Fibroblast of lung (primary cell): ENCODE measurements around the gene BATF3. TPM values are rescaled to one million over a fixed set of nuclear protein-coding genes. Genes with fewer than 3 reads are reported as not detected.

ENCODE experiments used
- DNase-seq, 2 donors: peaks; one replicate each; pipeline versions ENCODE4 v3.0.0 to v3.0.0-alpha.2; 2010; ENCODE audit warnings: low read depth in 2 of 2
- H2AFZ ChIP-seq: 2 replicates; pipeline ENCODE4 v1.5.1; 2012; ENCODE audit warnings: low read length, control low read depth, inconsistent platforms
- H3K27ac ChIP-seq: 2 replicates; pipeline ENCODE4 v1.5.1; 2011; ENCODE audit warnings: low read length, control low read depth; ENCODE audit not compliant: insufficient read depth
- H3K27me3 ChIP-seq: 2 replicates; pipeline ENCODE4 v1.5.1; 2011; ENCODE audit warnings: mild to moderate bottlenecking, low read length; ENCODE audit not compliant: control insufficient read depth, insufficient read depth
- H3K36me3 ChIP-seq: 2 replicates; pipeline ENCODE4 v1.5.1; 2011; ENCODE audit warnings: low read length; ENCODE audit not compliant: control insufficient read depth, insufficient read depth
- H3K4me1 ChIP-seq: 2 replicates; pipeline ENCODE4 v1.5.1; 2011; ENCODE audit warnings: low read length; ENCODE audit not compliant: control insufficient read depth, insufficient read depth; ENCODE audit errors: extremely low read depth
- H3K4me2 ChIP-seq: 2 replicates; pipeline ENCODE4 v1.5.1; 2011; ENCODE audit warnings: low read length, control low read depth; ENCODE audit not compliant: insufficient read depth; ENCODE audit errors: extremely low read depth
- H3K4me3 ChIP-seq, 4 experiments: fragments of 200-600 bp in 1 of 4; sonication (generic) in 1 of 4; replicated peaks in 1 of 4; 2 replicates each; pipeline ENCODE4 v1.5.1; 2011 to 2016; ENCODE audit warnings: low read length in 4 of 4, low read depth in 3 of 4, mild to moderate bottlenecking in 3 of 4, control low read depth in 2 of 4, inconsistent platforms in 1 of 4, mixed read lengths in 1 of 4; ENCODE audit not compliant: insufficient read depth in 1 of 4; ENCODE audit errors: control extremely low read depth in 1 of 4
- H3K79me2 ChIP-seq: 2 replicates; pipeline ENCODE4 v1.5.1; 2012; ENCODE audit warnings: mild to moderate bottlenecking, low read length, inconsistent platforms; ENCODE audit not compliant: control insufficient read depth, insufficient read depth
- H3K9ac ChIP-seq: 2 replicates; pipeline ENCODE4 v1.5.1; 2011; ENCODE audit warnings: mild to moderate bottlenecking, low read length, control low read depth; ENCODE audit not compliant: insufficient read depth
- H3K9me3 ChIP-seq: 2 replicates; pipeline ENCODE4 v1.5.1; 2012; ENCODE audit warnings: low read depth, low read length; ENCODE audit not compliant: control insufficient read depth, insufficient read depth
- H4K20me1 ChIP-seq: 2 replicates; pipeline ENCODE4 v1.5.1; 2011; ENCODE audit warnings: low read length; ENCODE audit not compliant: control insufficient read depth, insufficient read depth; ENCODE audit errors: extremely low read depth
- CTCF ChIP-seq, 2 donors: IDR thresholded peaks in 1 of 2; conservative IDR thresholded peaks in 1 of 2; 1 replicate in 1 of 2; 2 replicates in 1 of 2; pipeline ENCODE4 v1.5.1; 2011 to 2012; ENCODE audit warnings: low read length in 2 of 2, control low read depth in 1 of 2, inconsistent platforms in 1 of 2, low read depth in 1 of 2, mild to moderate bottlenecking in 1 of 2
- EZH2 ChIP-seq: IDR thresholded peaks from 2 replicates; pipeline ENCODE4 v1.5.1; 2012; ENCODE audit warnings: low read length, control low read depth, mild to moderate bottlenecking; ENCODE audit errors: missing control alignments
- polyA plus RNA-seq, 2 donors: library from polyadenylated mRNA; depleted of rRNA in 1 of 2; stranded (reverse) in 1 of 2; unstranded in 1 of 2; fragments of >200 nt; gene quantifications; 2 replicates each; pipeline ENCODE4 v1.2.1, GENCODE V29; 2011 to 2012; ENCODE audit warnings: missing spikeins in 1 of 2
- total RNA-seq: library from RNA; depleted of rRNA; stranded (reverse); fragments of >200 nt; gene quantifications from 2 replicates; pipeline ENCODE4 v1.2.1, GENCODE V29; 2014

BATF3 gene
- total and polyA plus RNA-seq, 2 donors (not counting 1 experiment from before 2014, with no cell fraction given): 6.8 to 9.1 TPM

- no peaks in the 10 kb centered on the region for H3K27me3 ChIP-seq
- DNase-seq: no peak
- no peak overlapping the region for H3K9ac ChIP-seq
- H3K9me3 ChIP-seq: no peaks in the 10 kb centered on the region
- H3K4me3 ChIP-seq: no peak overlapping the region
- H4K20me1 ChIP-seq: no peaks in the 10 kb centered on the region
- H2AFZ ChIP-seq: no peak overlapping the region
- no peaks in the 10 kb centered on the region for H3K79me2 ChIP-seq
- TF ChIP-seq EZH2 (no peak), CTCF (conservative IDR thresholded peaks at IDR 0.05 in 1 of 2, IDR thresholded peaks at IDR 0.05 in 1 of 2; ENCODE audit: low read depth in 1 of 2, low read length in 2 of 2) (no peak)
- H3K4me2 ChIP-seq: no peak overlapping the region
- peaks cover 1% of the 10 kb centered on the region for H3K36me3 ChIP-seq
- peaks cover 4% of the 10 kb centered on the region for H3K4me1 ChIP-seq
- no peak overlapping the region for H3K27ac ChIP-seq
Observed at GRCh38 chr1:212683357-212683722, 16.3 kb downstream of the BATF3 start.

GRCh38 chr1:212680680-212681389 lies 18.8 kb downstream of the BATF3 start:
- no peak for DNase-seq
- Histone ChIP-seq H3K9ac (no peak overlapping the region), H3K4me3 (no peak overlapping the region), H2AFZ (no peak overlapping the region), H3K27ac (no peak overlapping the region), H3K4me1 (no peaks in the 10 kb centered on the region), H3K36me3 (no peaks in the 10 kb centered on the region), H3K27me3 (no peaks in the 10 kb centered on the region), H3K4me2 (no peak overlapping the region), H3K79me2 (no peaks in the 10 kb centered on the region), H4K20me1 (no peaks in the 10 kb centered on the region), H3K9me3 (no peaks in the 10 kb centered on the region)
- TF ChIP-seq CTCF (conservative IDR thresholded peaks at IDR 0.05 in 1 of 2, IDR thresholded peaks at IDR 0.05 in 1 of 2; ENCODE audit: low read depth in 1 of 2, low read length in 2 of 2): no peak
- TF ChIP-seq EZH2: no peak

GRCh38 chr1:212678456-212679410 lies 20.9 kb downstream of the BATF3 start:
- Histone ChIP-seq H2AFZ (no peak overlapping the region), H3K27ac (no peak overlapping the region), H3K79me2 (no peaks in the 10 kb centered on the region), H3K4me2 (no peak overlapping the region), H3K4me1 (no peaks in the 10 kb centered on the region), H3K9ac (no peak overlapping the region), H3K36me3 (no peaks in the 10 kb centered on the region), H3K27me3 (no peaks in the 10 kb centered on the region), H3K4me3 (no peak overlapping the region), H3K9me3 (no peaks in the 10 kb centered on the region), H4K20me1 (no peaks in the 10 kb centered on the region)
- no peak for DNase-seq
- TF ChIP-seq CTCF (conservative IDR thresholded peaks at IDR 0.05 in 1 of 2, IDR thresholded peaks at IDR 0.05 in 1 of 2; ENCODE audit: low read depth in 1 of 2, low read length in 2 of 2): no peak
- no peak for TF ChIP-seq EZH2
